Lung microvascular endothelial cell (primary cell): ENCODE data around the gene LRRC14B. TPM values are rescaled to one million over a fixed set of nuclear protein-coding genes. Genes with fewer than 3 reads are reported as not detected.
"Not testable (repeated sequence)": the region's sequence is repeated elsewhere in the genome, so short reads cannot be mapped to it uniquely, and the experiment has no call there.

ENCODE experiments used
- DNase-seq, 2 donors: peaks; one replicate each; pipeline versions ENCODE4 v3.0.0 to v3.0.0-alpha.2; 2010; ENCODE audit warnings: low read depth in 2 of 2
- total RNA-seq: library from RNA; depleted of rRNA; stranded (reverse); fragments of >200 nt; gene quantifications from 2 replicates; pipeline ENCODE4 v1.2.1, GENCODE V29; 2014

Gene LRRC14B
- total RNA-seq, 1 donor from 2014 or later: not detected

GRCh38 chr5:191949-192690, 825 bp downstream of the LRRC14B start:
- DNase-seq: no peak

DNA sequence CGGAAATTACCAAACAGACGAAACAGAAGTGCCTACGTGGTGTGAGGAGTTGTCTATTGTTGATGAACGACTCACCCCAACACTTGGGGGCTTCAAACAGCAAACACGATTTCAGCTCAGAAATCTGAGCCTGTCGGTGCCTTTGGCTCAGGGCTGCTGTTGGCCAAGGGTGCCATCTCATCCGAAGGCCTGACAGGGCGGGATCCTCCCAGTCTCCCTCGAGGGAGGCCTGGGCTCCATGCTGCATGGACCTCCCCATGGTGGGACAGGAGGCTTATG, 1.3 kb downstream of the LRRC14B start:
- no peak for DNase-seq

DNA sequence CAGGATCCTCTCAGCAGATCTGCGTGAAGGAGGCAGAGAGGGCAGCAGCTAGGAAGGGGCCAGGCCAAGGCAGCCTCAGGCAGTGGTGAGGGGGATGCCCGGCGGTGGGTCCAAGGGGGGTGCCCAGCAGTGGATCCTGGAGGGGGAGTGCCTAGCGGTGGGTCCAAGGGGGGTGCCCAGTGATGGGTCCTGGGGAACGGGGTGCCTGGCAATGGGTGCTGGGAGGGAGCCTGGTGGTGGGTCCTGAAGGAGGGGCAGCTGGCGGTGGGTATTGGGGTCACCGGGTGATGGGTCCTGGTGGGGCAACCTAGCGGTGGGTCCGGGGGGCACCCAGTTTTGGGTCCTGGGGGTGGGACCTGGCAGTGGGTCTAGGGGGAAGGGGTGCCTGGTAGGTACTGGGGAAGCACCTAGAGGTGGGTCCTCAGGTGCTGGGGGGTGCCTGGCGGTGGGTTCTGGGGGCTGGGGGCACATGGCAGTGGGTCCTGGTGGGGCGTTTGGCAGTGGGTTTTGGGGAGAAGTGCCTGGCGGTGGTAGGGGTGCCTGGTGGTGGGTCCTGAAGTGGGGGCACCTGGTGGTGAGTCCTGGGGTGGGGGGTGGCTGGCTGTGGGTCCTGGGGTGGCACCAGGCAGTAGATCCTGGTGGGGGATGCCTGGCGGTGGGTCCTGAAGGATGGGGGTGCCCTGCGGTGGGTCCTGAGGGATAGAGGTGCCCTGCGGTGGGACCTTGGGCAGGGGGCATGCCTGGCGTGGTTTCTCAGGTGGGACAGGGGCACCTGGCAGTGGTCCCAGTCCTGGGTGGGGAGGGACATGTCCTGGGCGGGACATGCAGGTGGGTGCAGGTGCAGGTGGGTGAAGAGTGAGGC, 1.9 kb downstream of the LRRC14B start:
- no peak for DNase-seq

GRCh38 chr5:194102-194501, 2.8 kb downstream of the LRRC14B start:
- no peak for DNase-seq

- no peak for DNase-seq
Measured at GRCh38 chr5:194603-195209, 3.4 kb downstream of the LRRC14B start.

GRCh38 chr5:195401-196160, 4.3 kb downstream of the LRRC14B start:
- DNase-seq: peak in 1 of 2 donors; percentile 36

GRCh38 chr5:196350-196749, 5.1 kb downstream of the LRRC14B start:
- no peak for DNase-seq

DNA sequence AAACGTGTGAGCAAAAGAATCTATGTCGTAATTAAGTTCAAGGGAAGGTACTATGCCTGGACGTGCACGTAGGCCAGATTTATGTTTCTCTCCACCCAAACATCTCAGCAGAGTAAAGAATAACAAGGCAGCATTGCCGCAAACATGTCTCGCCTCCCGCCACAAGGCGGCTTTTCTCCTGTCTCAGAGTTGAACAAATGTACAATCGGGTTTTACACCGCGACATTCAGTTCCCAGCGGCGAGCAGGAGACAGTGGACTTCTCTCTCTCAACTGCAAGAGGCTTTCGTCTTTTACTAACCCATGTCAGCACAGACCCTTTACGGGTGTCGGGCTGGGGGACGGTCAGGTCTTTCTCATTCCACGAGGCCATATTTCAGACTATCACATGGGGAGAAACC, 5.7 kb downstream of the LRRC14B start:
- DNase-seq: not testable (repeated sequence)

DNA sequence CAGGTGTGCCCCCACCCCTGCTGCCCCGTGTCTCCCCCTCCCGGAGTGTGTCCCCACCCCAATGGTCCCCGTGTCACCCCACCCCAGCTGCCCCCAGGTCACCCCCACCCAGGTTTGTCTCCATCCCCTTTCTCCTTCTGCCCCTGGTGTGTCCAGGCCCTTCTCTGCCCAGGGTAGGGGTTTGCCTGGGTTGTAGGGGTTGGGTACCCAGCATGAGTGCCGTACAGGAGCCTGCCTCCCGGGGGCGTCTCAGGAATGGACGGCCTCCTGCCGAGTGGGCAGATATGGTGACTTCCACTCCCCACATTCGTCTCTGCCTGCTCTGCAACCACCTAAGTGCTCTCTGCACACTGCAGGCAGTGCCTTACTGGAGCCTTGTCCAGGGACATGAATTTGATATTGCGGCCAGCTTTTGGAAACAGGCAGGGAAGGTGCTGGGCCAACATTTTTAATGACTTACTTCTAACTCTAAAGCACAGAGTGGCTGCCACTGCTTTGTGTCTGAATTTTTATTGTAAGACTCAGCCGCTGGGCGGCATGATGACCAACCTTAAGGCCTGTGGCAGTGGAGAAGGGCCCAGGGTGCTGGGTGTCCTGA, 6.7 kb downstream of the LRRC14B start:
- no peak for DNase-seq

GRCh38 chr5:198516-199196, 7.4 kb downstream of the LRRC14B start:
- DNase-seq: no peak

DNA sequence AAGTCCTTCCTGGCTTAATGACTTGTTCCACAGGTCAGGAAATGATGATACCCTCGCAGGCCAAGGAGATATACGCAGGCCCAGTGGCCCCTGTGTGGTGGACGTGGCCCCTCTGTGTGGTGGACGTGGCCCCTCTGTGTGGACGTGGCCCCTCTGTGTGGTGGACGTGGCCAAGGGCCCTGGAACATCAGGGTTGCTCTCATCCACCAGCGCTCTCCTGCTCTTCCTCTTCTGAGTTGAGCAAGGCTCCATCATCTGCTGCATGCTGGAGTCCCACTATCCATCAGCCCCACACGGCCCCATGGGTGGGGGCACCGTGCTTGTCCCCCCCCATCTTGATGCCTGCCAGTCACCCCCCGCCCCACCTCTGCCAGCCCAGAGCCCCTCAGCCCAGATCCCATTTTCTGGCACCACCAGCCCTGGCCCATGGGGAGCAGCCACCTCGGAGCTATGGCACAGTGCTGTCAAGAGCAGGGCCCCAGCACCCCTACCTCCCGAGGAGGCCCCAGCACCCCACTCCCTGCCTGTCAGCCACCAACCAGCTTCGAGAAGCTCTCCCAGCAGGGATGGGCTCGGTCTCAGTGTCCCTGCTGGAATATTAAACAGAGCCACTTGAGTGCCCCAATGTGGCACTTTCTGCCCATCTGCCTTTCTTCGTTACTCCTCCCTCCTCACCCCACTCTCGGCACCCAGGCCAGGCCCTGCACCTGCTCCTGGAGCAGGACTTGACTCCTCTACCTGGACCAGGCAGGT, 8.1 kb downstream of the LRRC14B start:
- DNase-seq: no peak

- DNase-seq: no peak
Measured at GRCh38 chr5:199950-200645, 8.8 kb downstream of the LRRC14B start.

DNA sequence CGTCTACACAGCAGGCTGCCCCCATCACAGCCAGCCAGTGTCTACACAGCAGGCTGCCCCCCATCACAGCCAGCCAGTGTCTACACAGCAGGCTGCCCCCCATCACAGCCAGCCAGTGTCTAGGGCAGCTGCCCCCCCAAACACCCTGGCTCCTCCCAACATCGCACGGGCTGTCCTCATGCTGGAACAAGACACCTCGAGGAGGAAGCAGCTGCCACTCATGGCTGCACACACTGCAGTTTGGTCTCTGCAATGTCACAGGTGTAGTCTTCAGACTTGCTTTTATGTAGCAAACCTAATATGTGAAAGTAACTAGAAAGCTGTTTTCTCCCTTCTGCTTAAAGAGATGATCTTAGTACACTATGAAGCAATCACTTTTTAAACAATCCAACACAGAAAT, 9.7 kb downstream of the LRRC14B start:
- no peak for DNase-seq

DNA sequence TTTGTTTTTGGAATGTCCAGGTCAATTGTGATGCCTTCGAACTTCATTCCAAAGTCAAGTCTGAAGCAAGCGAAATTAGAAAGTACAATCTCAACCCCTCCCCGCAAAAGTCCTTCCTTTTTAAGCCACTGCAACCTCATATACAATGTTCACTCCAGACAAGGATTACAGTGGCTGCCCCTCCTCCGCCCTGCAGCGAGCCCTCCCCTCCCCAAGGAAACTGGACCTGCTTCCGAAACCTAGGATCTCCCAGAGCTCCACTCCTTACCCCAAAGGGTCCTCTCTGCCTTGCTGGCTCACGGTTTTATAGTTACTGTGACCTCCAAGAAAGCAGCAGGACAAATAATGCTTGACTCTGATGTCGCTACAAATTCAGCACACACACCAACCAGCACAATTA, 10.4 kb downstream of the LRRC14B start:
- no peak for DNase-seq

GRCh38 chr5:203246-203930, 12.1 kb downstream of the LRRC14B start:
- no peak for DNase-seq

DNA sequence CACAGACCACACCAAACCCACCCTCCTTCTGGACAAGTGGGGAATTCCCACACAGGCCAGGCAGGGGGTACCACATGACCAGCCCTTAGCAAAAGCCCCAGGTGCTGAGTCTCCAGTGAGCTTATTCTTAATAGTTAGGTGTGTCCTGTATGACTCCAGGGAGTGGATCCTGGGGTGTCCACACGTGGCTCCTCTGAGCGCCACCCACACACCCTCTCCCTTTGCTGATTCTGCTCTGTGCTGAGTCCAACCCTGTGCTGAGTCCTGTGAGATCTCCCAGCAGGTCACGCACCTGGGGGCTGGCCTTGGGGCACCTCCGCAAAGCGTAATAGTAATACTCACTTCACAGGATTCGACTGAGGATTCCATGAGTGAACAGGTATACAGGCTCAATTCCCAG, 12.7 kb downstream of the LRRC14B start:
- DNase-seq: no peak

GRCh38 chr5:204462-204861, 13.2 kb downstream of the LRRC14B start:
- no peak for DNase-seq

DNA sequence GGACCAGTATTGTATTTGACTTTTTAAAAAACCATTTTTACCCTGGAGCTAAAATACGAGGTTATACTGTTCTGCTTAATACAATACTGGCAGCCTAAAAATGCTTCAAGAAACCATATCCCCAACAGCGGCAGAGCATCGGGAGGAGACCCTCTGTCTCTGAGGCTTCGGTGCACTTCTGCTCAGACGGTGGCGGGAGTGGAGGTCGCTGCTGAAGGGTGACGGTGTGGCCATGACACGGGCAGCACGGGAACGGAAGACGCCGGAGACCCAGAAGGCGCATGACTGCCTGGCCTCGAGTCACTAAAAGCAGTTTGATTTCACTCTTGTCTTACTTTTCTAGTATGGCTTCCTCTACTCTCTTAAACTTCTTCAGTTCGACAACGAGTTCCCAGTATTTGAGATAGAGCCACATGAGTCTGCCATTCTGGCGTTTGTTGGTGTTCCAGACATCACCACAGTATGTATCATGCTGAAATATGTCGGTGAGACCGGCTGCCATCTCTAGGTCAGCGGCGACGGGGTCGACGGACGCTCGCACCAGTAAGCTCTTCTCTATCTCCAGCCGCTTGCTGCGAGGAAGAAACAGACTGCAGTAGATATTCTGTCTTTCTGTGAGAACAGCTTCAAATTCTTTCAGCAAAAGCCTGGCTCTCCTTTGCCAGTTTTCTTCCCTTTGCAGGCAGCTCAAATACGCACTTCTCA, 13.8 kb downstream of the LRRC14B start:
- no peak for DNase-seq
